H1 (cell line): ENCODE data around the gene DOCK3. TPM values are rescaled to one million over a fixed set of nuclear protein-coding genes. Genes with fewer than 3 reads are reported as not detected.

ENCODE experiments used
- CTCF ChIA-PET: fragments of 300-600 bp; sonication (Branson Sonifier 250); formaldehyde crosslinking; loops from one replicate; lab custom pipeline; 2021; ENCODE audit not compliant: partially characterized antibody; lab: Charles Lee
- POLR2A ChIA-PET: fragments of 300-600 bp; sonication (Branson Sonifier 250); formaldehyde crosslinking; loops from one replicate; lab custom pipeline; 2021; ENCODE audit warnings: inconsistent platforms; ENCODE audit not compliant: partially characterized antibody; lab: Charles Lee
- DNase-seq, 2 experiments: peaks; one replicate each; pipeline versions ENCODE4 v3.0.0 to v3.0.0-alpha.2; 2010 to 2022; ENCODE audit warnings: low spot score in 2 of 2, low read depth in 1 of 2, mixed read lengths in 1 of 2
- FAIRE-seq: peaks from 2 replicates; lab custom pipeline; 2011; peaks lifted over from hg19 to GRCh38; lab: Jason Lieb, UNC
- H2AFZ ChIP-seq: 2 replicates; pipeline ENCODE4 v1.8.1; 2012; ENCODE audit warnings: low read length, inconsistent platforms
- H2AK5ac ChIP-seq: 2 replicates; pipeline ENCODE4 v1.6.1; 2013; ENCODE audit warnings: low read depth, low read length
- H2BK120ac ChIP-seq: replicated peaks from 2 replicates; pipeline ENCODE3; 2013; ENCODE audit warnings: low read depth, low read length, inconsistent platforms
- H2BK12ac ChIP-seq: 2 replicates; pipeline ENCODE4 v1.6.1; 2013; ENCODE audit warnings: low read depth, low read length
- H2BK15ac ChIP-seq: 2 replicates; pipeline ENCODE4 v1.6.1; 2013; ENCODE audit warnings: low read length
- H2BK20ac ChIP-seq: 2 replicates; pipeline ENCODE4 v1.6.1; 2013; ENCODE audit warnings: low read length
- H2BK5ac ChIP-seq: 2 replicates; pipeline ENCODE4 v1.6.1; 2013; ENCODE audit warnings: low read depth, low read length
- H3K14ac ChIP-seq: 2 replicates; pipeline ENCODE4 v1.6.1; 2013; ENCODE audit warnings: inconsistent platforms; ENCODE audit not compliant: insufficient read length
- H3K18ac ChIP-seq: 2 replicates; pipeline ENCODE4 v1.6.1; 2013; ENCODE audit warnings: low read length; ENCODE audit errors: extremely low read depth
- H3K23ac ChIP-seq: 2 replicates; pipeline ENCODE4 v1.6.1; 2013; ENCODE audit warnings: inconsistent platforms; ENCODE audit not compliant: insufficient read length
- H3K23me2 ChIP-seq: 2 replicates; pipeline ENCODE4 v1.6.1; 2013; ENCODE audit warnings: low read depth, low read length
- H3K27ac ChIP-seq: 2 replicates; pipeline ENCODE4 v1.6.1; 2011; ENCODE audit warnings: low read depth, low read length, inconsistent platforms
- H3K27me3 ChIP-seq, 4 experiments: replicated peaks in 1 of 4; 1 replicate in 1 of 4; 2 replicates in 3 of 4; pipeline versions ENCODE4 v1.6.1 to v1.8.1; 2011 to 2013; ENCODE audit warnings: low read length in 3 of 4, mild to moderate bottlenecking in 3 of 4, inconsistent platforms in 2 of 4, mixed read lengths in 2 of 4, moderate library complexity in 1 of 4; ENCODE audit not compliant: control insufficient read depth in 3 of 4, insufficient read depth in 3 of 4; ENCODE audit errors: extremely low read depth in 1 of 4
- H3K36me3 ChIP-seq, 4 experiments: 2 replicates each; pipeline versions ENCODE4 v1.6.1 to v1.8.1; 2011 to 2013; ENCODE audit warnings: mild to moderate bottlenecking in 4 of 4, low read length in 3 of 4, moderate library complexity in 2 of 4, control low read depth in 1 of 4, inconsistent platforms in 1 of 4; ENCODE audit not compliant: insufficient read depth in 4 of 4, control insufficient read depth in 2 of 4
- H3K4ac ChIP-seq: replicated peaks from 2 replicates; pipeline ENCODE3; 2013; ENCODE audit warnings: low read length, low read depth, mixed read lengths, inconsistent platforms; ENCODE audit not compliant: insufficient read length
- H3K4me1 ChIP-seq, 4 experiments: replicated peaks in 1 of 4; 1 replicate in 1 of 4; 2 replicates in 3 of 4; pipeline versions ENCODE4 v1.6.1 to v1.8.1; 2011 to 2013; ENCODE audit warnings: low read length in 3 of 4, inconsistent platforms in 2 of 4, mixed read lengths in 1 of 4; ENCODE audit not compliant: insufficient read depth in 4 of 4, control insufficient read depth in 3 of 4
- H3K4me2 ChIP-seq, 2 experiments: 2 replicates each; pipeline versions ENCODE4 v1.6.1 to v1.8.1; 2011 to 2013; ENCODE audit warnings: low read depth in 2 of 2, low read length in 2 of 2, control low read depth in 1 of 2, inconsistent platforms in 1 of 2, mild to moderate bottlenecking in 1 of 2; ENCODE audit not compliant: insufficient read depth in 1 of 2
- H3K4me3 ChIP-seq, 4 experiments: fragments of 200-600, 300-600 bp in 1 of 4; sonication (generic), shearing (Covaris generic), sonication (Bioruptor Twin) in 1 of 4; 2 replicates each; pipeline versions ENCODE4 v1.5.1 to v1.8.1; 2011 to 2016; ENCODE audit warnings: low read length in 4 of 4, low read depth in 3 of 4, control low read depth in 2 of 4, inconsistent platforms in 2 of 4, mild to moderate bottlenecking in 2 of 4, mixed read lengths in 1 of 4, moderate library complexity in 1 of 4; ENCODE audit not compliant: insufficient read depth in 2 of 4; ENCODE audit errors: extremely low read depth in 1 of 4
- H3K56ac ChIP-seq: replicated peaks from 2 replicates; pipeline ENCODE3; 2013; ENCODE audit warnings: low read depth, mild to moderate bottlenecking, mixed read lengths, low read length, inconsistent platforms; ENCODE audit not compliant: insufficient read length
- H3K79me1 ChIP-seq: 2 replicates; pipeline ENCODE4 v1.6.1; 2013; ENCODE audit warnings: low read depth, low read length, control low read depth
- H3K79me2 ChIP-seq, 2 experiments: 2 replicates each; pipeline versions ENCODE4 v1.6.1 to v1.8.1; 2012 to 2013; ENCODE audit warnings: low read length in 2 of 2, mild to moderate bottlenecking in 2 of 2, inconsistent platforms in 1 of 2; ENCODE audit not compliant: insufficient read depth in 2 of 2, control insufficient read depth in 1 of 2
- H3K9ac ChIP-seq, 4 experiments: replicated peaks in 1 of 4; 1 replicate in 1 of 4; 2 replicates in 3 of 4; pipeline versions ENCODE4 v1.6.1 to v1.8.1; 2011 to 2013; ENCODE audit warnings: low read depth in 3 of 4, low read length in 3 of 4, control low read depth in 2 of 4, mild to moderate bottlenecking in 2 of 4, moderate library complexity in 2 of 4, inconsistent platforms in 1 of 4; ENCODE audit errors: extremely low read depth in 1 of 4
- H3K9me3 ChIP-seq, 2 experiments: 2 replicates each; pipeline versions ENCODE4 v1.6.1 to v1.8.1; 2012 to 2013; ENCODE audit warnings: mild to moderate bottlenecking in 2 of 2, moderate library complexity in 2 of 2, control low read depth in 1 of 2, inconsistent platforms in 1 of 2, low read depth in 1 of 2, low read length in 1 of 2, mixed read lengths in 1 of 2; ENCODE audit not compliant: insufficient read depth in 2 of 2
- H4K20me1 ChIP-seq, 2 experiments: replicated peaks in 1 of 2; 2 replicates each; pipeline versions ENCODE3 to v1.8.1; 2011 to 2013; ENCODE audit warnings: inconsistent platforms in 2 of 2, low read length in 2 of 2, mild to moderate bottlenecking in 1 of 2; ENCODE audit not compliant: insufficient read depth in 2 of 2, control insufficient read depth in 1 of 2
- H4K5ac ChIP-seq: 2 replicates; pipeline ENCODE4 v1.6.1; 2013; ENCODE audit warnings: low read length, low read depth, mixed read lengths, inconsistent platforms; ENCODE audit not compliant: insufficient read length
- H4K8ac ChIP-seq: 2 replicates; pipeline ENCODE4 v1.8.0; 2013; ENCODE audit warnings: mild to moderate bottlenecking, moderate library complexity, low read length, inconsistent platforms; ENCODE audit not compliant: insufficient read depth; ENCODE audit errors: extremely low read depth
- H4K91ac ChIP-seq: replicated peaks from 2 replicates; pipeline ENCODE3; 2013; ENCODE audit warnings: low read length, mixed read lengths, inconsistent platforms; ENCODE audit not compliant: insufficient read length
- ATF3 ChIP-seq: IDR thresholded peaks from 2 replicates; pipeline ENCODE4 v1.6.1; 2011; ENCODE audit warnings: low read depth, mild to moderate bottlenecking, low read length; ENCODE audit not compliant: insufficient read depth
- CBX5 ChIP-seq: fragments of 300-800, 300-1000 bp; sonication (generic); IDR thresholded peaks from 2 replicates; pipeline ENCODE4 v1.7.1; 2016; ENCODE audit warnings: antibody characterized with exemption, low read length, low read depth
- CTCF ChIP-seq, 3 experiments: IDR thresholded peaks; 1 replicate in 2 of 3; 2 replicates in 1 of 3; pipeline versions ENCODE4 v1.5.1 to v1.6.1; 2011; ENCODE audit warnings: low read length in 3 of 3, mild to moderate bottlenecking in 3 of 3, inconsistent platforms in 2 of 3, low read depth in 1 of 3, moderate library complexity in 1 of 3; ENCODE audit not compliant: insufficient read depth in 1 of 3; ENCODE audit errors: control extremely low read depth in 1 of 3
- JUND ChIP-seq: IDR thresholded peaks from 2 replicates; pipeline ENCODE4 v1.6.1; 2011; ENCODE audit warnings: mild to moderate bottlenecking, improper control_type of control experiment, low read length
- NANOG ChIP-seq: IDR thresholded peaks from 2 replicates; pipeline ENCODE4 v1.6.1; 2011; ENCODE audit warnings: low read length, low read depth, mild to moderate bottlenecking, inconsistent platforms; ENCODE audit not compliant: insufficient read depth, poor library complexity, severe bottlenecking
- RBBP5 ChIP-seq: IDR thresholded peaks from 2 replicates; pipeline ENCODE4 v1.7.1; 2012; ENCODE audit warnings: low read depth, mild to moderate bottlenecking, inconsistent platforms, low read length, moderate library complexity, borderline replicate concordance
- SIN3A ChIP-seq, 2 experiments: IDR thresholded peaks in 1 of 2; conservative IDR thresholded peaks in 1 of 2; 2 replicates each; pipeline ENCODE4 v1.6.1; 2011 to 2012; ENCODE audit warnings: low read length in 2 of 2, improper control_type of control experiment in 1 of 2, low read depth in 1 of 2, mild to moderate bottlenecking in 1 of 2
- SIX5 ChIP-seq: IDR thresholded peaks from 2 replicates; pipeline ENCODE4 v1.6.1; 2011; ENCODE audit warnings: mild to moderate bottlenecking, low read depth, low read length
- WGBS, 2 experiments: shearing (Covaris generic) in 1 of 2; methylation state at CpG; one replicate each; pipeline versions ENCODE4 v1.1.6 to v1.1.7; 2013 to 2015; ENCODE audit warnings: low lambda C conversion rate in 2 of 2, mixed read lengths in 2 of 2, inconsistent platforms in 1 of 2, low coverage in 1 of 2, missing lambda C conversion rate in 1 of 2; ENCODE audit not compliant: insufficient replicate concordance in 2 of 2, insufficient coverage in 1 of 2, insufficient read length in 1 of 2; ENCODE audit errors: extremely low coverage in 1 of 2, missing lambda C conversion rate in 1 of 2; 5-methylcytosine and 5-hydroxymethylcytosine counted together
- polyA plus RNA-seq, 7 experiments: library from polyadenylated mRNA; depleted of rRNA in 3 of 7; stranded (reverse) in 5 of 7; unstranded in 2 of 7; fragments of >200 nt in 5 of 7; fragments of 200-250 nt in 2 of 7; gene quantifications; 1 replicate in 5 of 7; 2 replicates in 1 of 7; 4 replicates in 1 of 7; pipeline versions ENCODE4 v1.2.1 to v1.2.3, GENCODE V29; 2011 to 2013; ENCODE audit warnings: missing spikeins in 2 of 7, mixed read lengths in 2 of 7
- total RNA-seq: library from RNA; stranded (reverse); fragmentation: NEBNext Ultra II Directional; extraction: Animal tissue kit (Norgen Biotek cat#: 25700); gene quantifications from 2 replicates; pipeline ENCODE4 v1.2.1, GENCODE V29; 2021

Gene DOCK3
- total and polyA plus RNA-seq, 2 of the 8 experiments (the other 6 are each of a cell fraction or from before 2014, with no cell fraction given) = 2.7 to 5.0 TPM

- no peak overlapping the region for H2BK120ac ChIP-seq
- no peak overlapping the region for H3K27ac ChIP-seq
- no peaks in the 10 kb centered on the region for H3K79me2 ChIP-seq
- no peak overlapping the region for H3K23ac ChIP-seq
- H4K8ac ChIP-seq = no peak overlapping the region
- no peak overlapping the region for H2BK15ac ChIP-seq
- H4K20me1 ChIP-seq = no peaks in the 10 kb centered on the region
- CTCF ChIA-PET = interaction anchor here (2.5 kb wide), 1 partner anchor 11 kb away, joined by 6 read pairs; no protein-coding TSS in a partner anchor
- H3K18ac ChIP-seq = no peak overlapping the region
- no peak overlapping the region for H3K9ac ChIP-seq
- H2BK12ac ChIP-seq = no peak overlapping the region
- 0 out of 8 replicates have a peak, but pooled peaks cover 0 to 4% (median 0%) of the 10 kb centered on the region in 4 experiments for H3K36me3 ChIP-seq
- no peak overlapping the region for H3K4me3 ChIP-seq
- H3K79me1 ChIP-seq = no peaks in the 10 kb centered on the region
- no peak overlapping the region for H2BK5ac ChIP-seq
- no peak overlapping the region for H2AFZ ChIP-seq
- H3K4me1 ChIP-seq = no peaks in the 10 kb centered on the region; a peak in 1 of 7 replicates
- H2BK20ac ChIP-seq = no peak overlapping the region
- no peak overlapping the region for H4K91ac ChIP-seq
- WGBS, 2 experiments = 96% methylated on average over 1 of the region's 1 CpG; no CpG with 5 or more reads in 1 of the 2 experiments
- DNase-seq = no peak
- no peak for FAIRE-seq
- peaks cover 0 to 2% of the 10 kb centered on the region in 2 experiments; a peak in 1 of 4 replicates for H3K9me3 ChIP-seq
- H3K4me2 ChIP-seq = no peak overlapping the region
- no peak overlapping the region for H3K14ac ChIP-seq
- H2AK5ac ChIP-seq = no peak overlapping the region
- H3K23me2 ChIP-seq = no peaks in the 10 kb centered on the region
- no peak overlapping the region for H4K5ac ChIP-seq
- H3K4ac ChIP-seq = no peak overlapping the region
- POLR2A ChIA-PET = interaction anchor here (0.6 kb wide), 1 partner anchor 11 kb away, joined by 3 read pairs; no protein-coding TSS in a partner anchor
- no peaks in the 10 kb centered on the region for H3K27me3 ChIP-seq
- TF ChIP-seq SIN3A (conservative IDR thresholded peaks at IDR 0.05 in 1 of 2, IDR thresholded peaks at IDR 0.05 in 1 of 2; ENCODE audit: low read depth in 1 of 2, low read length in 2 of 2) (no peak), JUND (no peak), NANOG (no peak), CTCF (IDR thresholded peaks at IDR 0.05; ENCODE audit: control extremely low read depth in 1 of 3, insufficient read depth in 1 of 3, low read depth in 1 of 3, low read length in 3 of 3) (no peak), RBBP5 (no peak), ATF3 (no peak), CBX5 (no peak), SIX5 (no peak)
- no peak overlapping the region for H3K56ac ChIP-seq
These were observed 657.4 kb downstream of the DOCK3 start for GRCh38 chr3:51332156-51332555.
